ENCODE measurements around the gene UST.

UST gene

DNA sequence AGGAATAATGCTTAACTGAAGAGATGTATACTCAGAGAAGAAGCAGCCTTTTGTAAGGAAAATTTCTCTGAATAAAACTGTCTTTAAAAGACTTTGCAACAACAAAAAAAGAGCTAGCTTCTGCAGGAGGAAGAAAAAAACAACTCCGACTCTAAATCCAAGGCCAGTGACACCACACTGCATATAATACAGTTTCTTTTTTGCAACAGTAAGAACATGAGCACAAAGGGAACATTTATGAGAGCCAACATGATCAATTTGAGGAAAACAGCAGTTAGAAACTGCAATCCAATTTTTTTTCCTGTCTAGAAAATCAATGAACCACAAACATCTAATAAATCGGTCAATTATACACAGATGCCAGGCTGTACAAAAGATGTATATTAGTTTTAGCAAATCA lies 42.9 kb upstream of the UST start:
- H3K27ac ChIP-seq, result no peak overlapping the region
- TF ChIP-seq ZFX (IDR thresholded peaks at IDR 0.05; ENCODE audit: borderline replicate concordance), result no peak
- TF ChIP-seq, protein P1, sequence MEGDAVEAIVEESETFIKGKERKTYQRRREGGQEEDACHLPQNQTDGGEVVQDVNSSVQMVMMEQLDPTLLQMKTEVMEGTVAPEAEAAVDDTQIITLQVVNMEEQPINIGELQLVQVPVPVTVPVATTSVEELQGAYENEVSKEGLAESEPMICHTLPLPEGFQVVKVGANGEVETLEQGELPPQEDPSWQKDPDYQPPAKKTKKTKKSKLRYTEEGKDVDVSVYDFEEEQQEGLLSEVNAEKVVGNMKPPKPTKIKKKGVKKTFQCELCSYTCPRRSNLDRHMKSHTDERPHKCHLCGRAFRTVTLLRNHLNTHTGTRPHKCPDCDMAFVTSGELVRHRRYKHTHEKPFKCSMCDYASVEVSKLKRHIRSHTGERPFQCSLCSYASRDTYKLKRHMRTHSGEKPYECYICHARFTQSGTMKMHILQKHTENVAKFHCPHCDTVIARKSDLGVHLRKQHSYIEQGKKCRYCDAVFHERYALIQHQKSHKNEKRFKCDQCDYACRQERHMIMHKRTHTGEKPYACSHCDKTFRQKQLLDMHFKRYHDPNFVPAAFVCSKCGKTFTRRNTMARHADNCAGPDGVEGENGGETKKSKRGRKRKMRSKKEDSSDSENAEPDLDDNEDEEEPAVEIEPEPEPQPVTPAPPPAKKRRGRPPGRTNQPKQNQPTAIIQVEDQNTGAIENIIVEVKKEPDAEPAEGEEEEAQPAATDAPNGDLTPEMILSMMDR (IDR thresholded peaks at IDR 0.05), result no peak

DNA sequence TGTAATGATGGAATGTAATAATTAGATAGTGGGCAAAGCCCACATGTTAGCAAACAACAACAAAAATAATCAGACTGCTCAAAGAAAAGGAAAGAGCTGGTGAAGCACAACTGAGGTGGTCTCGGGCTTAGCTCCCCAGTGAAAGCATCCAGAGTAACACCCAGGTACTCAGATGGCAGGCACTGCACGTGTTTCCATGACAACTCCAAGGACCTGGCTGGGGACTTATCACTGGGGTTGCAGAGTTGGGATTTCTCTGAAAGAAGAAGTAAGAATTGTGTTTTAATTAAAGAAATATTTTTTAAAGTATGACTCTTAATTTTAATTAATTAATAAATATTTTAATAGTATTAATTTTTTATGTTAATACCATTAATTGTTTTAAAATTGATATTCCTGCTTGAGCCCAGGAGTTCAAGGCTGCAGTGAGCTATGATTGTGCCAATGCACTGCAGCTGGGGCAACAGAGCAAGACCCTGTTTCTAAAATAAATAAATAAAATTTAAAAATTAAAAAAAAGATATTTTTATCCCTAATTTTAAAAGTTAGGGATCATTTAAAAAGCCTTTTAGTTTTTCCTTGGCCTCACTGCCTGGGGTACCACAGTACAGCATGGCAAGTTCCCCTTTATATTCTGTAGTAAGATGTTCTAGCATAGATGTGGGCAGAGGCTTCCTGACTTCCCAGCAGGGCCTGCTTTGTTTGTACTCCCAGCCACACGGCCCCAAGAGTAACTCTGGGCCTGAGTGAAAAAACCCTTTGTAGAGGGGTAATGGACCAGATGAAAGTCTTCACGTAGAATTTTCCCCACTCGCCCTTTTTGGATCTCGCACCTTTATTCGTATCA lies 42.2 kb upstream of the UST start:
- TF ChIP-seq ZFX (IDR thresholded peaks at IDR 0.05; ENCODE audit: borderline replicate concordance), result no peak
- TF ChIP-seq, protein P1 (IDR thresholded peaks at IDR 0.05), result no peak

DNA sequence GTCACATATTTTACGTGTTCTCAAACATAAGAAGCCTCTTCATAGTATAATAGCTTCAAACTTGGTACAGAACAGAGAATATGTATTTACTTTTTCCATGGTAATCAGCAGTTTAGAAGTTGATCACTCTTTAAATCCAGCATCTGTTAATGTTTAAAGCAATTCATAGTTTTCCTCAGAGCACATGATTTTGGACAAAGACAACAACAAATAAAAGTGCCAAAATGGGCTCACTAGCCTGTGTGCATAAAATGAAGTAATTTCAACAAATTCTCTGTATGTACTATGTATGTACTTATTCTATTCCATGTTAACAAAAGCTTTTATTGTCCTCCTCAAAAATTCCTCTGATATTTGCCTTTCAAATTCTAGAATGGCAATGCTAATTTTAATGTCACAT lies 38.1 kb upstream of the UST start:
- TF ChIP-seq, protein P1 (IDR thresholded peaks at IDR 0.05), result no peak
- TF ChIP-seq ZFX (IDR thresholded peaks at IDR 0.05; ENCODE audit: borderline replicate concordance), result no peak
- H3K27ac ChIP-seq, result no peak overlapping the region

More for the DNA sequence above, 42.2 kb upstream of the UST start:
- H3K27ac ChIP-seq, result no peak overlapping the region

DNA sequence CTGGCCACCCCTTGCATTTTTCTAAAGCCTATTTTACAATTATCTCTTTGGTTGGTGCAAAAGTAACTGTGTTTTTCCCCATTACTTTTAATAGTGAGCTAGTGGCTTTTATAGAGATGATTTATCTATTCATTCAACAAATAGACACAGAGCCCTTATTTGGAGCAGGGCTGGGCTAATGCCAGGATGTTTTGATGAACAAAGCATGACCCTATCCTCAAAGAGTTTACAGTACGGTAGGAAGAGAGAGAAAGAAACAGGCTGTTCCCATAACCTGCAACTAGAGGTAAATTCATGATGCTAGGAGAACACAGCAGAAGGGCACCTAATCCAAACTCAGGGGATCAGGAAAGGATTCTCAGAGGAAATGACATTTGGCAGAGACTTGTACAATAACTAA lies 37.3 kb upstream of the UST start:
- no peak for TF ChIP-seq ZFX (IDR thresholded peaks at IDR 0.05; ENCODE audit: borderline replicate concordance)
- TF ChIP-seq, protein P1 (IDR thresholded peaks at IDR 0.05), result no peak
- no peak overlapping the region for H3K27ac ChIP-seq

DNA sequence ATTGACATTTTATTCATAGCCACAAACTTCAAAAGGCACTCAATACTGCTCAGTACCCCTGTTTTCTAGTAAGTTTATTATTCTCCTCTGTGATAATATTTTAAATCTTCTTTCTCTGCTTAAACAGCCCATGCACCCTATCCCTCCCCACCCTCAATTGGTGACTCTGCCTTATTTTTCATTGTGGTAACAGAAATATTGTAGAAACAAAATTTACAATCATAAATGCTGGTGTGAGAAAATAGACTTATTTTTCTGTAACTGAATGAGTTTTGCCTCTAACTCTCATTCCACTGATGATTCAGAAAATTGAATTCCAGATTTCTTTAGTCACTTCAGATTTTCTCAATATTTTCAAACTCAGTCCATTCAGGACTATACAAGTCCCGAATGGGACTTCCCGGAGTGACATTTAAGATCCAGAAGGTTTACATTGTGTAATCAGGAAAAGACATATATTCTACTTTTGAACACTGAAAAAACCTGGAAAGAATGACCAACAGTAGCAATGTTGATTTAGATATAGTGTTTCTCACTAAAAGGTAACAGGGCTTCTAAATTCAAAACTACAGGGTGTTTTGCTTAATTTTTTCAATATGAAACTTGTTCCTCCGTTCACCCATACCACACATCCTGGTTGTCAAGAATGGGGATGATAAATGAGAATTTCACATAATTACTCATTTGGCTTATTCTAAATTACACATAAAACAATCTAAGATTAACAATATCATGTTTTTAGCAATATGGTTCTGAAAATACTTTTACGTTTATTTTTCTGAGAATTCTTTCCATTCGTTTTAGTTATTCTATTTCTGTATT lies 34.8 kb upstream of the UST start:
- no peak overlapping the region for H3K27ac ChIP-seq
- TF ChIP-seq, protein P1 (IDR thresholded peaks at IDR 0.05), result no peak
- TF ChIP-seq ZFX (IDR thresholded peaks at IDR 0.05; ENCODE audit: borderline replicate concordance), result no peak

DNA sequence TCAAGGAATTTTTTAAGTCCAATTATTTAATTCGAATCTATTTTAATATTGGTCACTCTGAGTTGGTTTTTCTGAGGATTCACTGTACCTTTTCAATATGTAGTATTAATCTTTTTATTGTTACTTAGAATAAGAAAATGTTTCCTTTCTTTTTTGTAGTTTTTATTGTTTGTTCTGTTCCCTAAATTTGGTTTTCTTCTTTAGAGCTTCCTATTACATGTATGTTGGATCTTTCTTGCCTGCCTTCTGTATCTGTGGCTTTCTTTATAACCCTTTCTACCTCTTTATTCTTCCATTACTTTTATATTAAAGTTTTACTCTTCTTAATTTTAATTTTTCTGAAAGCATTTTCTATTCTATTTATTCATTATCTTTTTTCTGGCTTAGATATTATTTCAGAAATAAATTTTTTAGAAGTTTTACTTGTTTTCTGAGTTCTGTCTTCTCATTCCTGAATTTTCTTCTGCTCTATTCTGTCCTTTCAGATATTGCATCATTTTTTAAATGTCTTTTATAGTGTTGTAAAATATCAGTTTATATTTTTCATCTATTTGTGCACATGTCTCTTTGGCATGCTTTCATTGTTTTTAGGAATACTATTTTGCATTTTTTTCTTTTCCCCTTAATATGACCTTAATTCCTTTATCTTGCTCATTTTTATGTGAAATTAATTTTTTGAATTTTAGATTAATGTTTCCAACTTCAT lies 33.6 kb upstream of the UST start:
- no peak for TF ChIP-seq ZFX (IDR thresholded peaks at IDR 0.05; ENCODE audit: borderline replicate concordance)
- TF ChIP-seq, protein P1 (IDR thresholded peaks at IDR 0.05), result no peak
- no peak overlapping the region for H3K27ac ChIP-seq
